T-helper 22 cell (primary cell): ENCODE data around the gene HTD2.

Experiments
- DNase-seq: peaks from one replicate; pipeline ENCODE4 v3.0.0-alpha.2; 2020; ENCODE audit warnings: low read depth

Gene HTD2

DNA sequence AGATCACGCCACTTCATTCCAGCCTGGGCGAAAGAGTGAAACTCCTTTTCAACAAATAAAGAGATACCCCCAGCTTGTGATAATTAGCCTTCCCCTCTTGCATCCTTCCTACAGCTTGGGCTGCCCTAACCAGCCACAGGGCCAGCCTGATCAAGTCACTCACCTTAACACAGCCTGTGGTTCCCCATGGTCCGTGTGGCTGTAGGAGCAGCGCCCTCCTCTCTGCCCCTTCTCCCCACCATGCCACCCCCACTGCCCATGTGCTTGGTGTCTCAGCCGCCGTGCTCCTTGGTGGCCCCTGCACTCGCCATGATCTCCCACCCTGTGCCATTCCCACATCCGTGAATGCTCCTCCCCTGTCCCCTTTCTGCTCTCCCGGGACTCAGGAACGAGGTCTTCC is 13.5 kb upstream of the HTD2 start:
- DNase-seq = no peak

DNA sequence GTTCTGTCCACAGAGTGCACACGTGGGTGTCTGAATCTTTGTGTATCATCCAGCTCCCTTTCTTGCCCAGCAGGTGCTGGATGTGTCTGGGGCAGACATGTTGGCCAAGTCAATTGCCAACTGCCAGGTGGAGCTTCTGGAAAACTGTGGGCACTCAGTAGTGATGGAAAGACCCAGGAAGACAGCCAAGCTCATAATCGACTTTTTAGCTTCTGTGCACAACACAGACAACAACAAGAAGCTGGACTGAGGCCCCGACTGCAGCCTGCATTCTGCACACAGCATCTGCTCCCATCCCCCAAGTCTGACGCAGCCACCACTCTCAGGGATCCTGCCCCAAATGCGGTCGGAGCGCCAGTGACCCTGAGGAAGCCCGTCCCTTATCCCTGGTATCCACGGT is 12.8 kb upstream of the HTD2 start:
- no peak for DNase-seq

DNA sequence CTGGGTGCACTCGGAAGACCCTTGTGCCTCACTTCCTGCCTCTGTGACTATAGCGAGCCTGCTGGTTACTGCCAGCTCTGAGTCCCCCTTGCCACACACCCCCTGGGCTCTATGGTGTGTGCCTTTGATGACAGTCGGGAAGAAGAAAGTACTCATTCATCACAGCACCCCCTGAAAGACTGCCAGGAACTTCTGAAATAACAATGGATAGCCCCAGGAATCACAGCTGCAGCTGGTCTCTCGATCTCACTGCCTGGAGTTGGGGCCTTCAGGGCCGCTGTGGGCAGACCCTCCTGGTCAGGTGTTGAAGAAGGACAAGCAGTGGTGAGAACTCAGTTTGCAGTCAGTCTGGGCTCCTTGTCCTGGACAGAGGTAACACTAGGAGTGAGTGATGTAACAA is 10.1 kb upstream of the HTD2 start:
- DNase-seq = no peak

DNA sequence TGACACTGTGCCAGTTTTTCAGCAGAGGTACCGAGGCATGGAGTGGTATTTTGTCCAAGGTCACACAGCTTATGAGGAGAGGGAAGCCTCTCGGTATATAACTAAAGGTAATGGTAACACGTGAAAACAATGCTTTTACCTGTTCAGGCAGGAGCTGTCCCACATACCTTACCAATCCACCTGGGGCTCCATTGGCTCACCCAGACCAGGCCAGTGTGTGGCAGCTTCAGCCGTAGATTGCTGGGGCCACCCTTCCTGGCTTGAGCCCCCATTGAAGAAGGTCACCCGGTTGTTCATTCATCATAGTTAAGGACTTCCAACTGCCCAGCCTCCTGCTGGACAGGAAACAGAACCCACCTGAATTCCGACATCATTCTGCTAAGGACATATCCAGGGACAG is 9.5 kb upstream of the HTD2 start:
- DNase-seq = no peak

DNA sequence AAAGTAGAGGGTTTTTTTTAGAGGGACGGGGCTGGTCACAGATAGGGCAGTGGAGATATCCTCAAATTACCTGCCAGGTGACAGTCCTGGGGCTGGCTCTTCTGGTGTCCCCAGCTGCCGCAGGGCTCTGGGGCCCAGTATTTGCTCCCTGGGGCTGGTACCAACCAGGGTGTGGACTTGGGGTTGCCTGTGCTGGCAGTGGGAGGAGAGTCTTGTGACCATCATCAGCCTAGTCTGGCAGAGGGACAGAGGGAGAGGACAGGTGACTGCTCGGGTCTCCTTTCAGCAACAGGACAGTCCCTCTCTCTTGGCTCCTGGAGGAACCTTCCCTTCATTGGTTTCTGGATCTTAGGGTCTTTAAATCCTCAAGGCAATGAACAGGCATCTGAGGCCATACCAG is 8.1 kb upstream of the HTD2 start:
- no peak for DNase-seq

DNA sequence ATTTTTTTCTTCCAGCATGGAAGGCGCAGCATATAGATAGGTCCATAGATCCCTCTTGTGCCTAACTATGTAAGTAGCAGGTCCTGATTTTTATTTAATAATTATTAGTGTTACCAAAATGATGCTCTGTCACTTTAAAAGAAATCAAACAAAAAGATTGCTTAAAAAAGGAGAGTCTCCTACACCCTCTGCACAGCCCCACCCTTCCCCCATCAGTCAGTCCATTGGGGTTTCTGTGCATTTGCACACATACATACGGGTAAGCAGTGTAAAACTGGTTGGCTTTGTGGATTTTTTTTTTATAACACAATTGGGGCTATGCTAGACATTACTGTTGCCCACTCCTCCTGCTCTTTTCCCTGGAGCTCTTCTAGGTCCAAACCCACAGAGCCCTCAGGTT is 7.2 kb upstream of the HTD2 start:
- no peak for DNase-seq

DNA sequence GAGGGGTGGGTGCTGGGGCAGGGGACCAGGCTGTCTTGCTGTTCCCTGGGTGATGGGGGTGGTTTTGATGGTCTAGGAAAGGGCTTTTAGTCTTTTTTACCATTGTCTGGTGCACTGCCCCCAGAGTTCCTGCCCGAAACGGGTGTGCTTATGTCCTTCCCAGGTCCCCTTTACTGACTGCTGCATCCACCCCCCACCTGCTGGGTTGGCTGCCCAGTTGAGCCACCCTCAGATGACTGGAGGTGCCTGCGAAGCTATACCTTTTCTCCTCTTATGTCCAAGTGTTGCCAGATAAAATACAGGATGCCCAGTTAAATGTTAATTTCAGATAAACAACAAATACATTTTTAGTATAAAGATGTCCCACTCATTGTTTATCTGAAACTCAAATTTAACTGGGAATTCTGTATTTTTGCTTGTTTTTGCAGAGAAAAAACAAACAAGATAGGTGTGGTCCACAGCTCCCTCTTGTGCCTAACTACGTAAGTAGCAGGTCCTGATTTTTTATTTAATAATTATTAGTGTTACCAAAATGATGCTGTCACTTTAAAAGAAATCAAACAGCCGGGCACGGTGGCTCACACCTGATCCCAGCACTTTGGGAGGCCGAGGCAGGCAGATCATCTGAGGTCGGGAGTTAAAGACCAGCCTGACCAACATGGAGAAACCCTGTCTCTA is 6.3 kb upstream of the HTD2 start:
- no peak for DNase-seq

DNA sequence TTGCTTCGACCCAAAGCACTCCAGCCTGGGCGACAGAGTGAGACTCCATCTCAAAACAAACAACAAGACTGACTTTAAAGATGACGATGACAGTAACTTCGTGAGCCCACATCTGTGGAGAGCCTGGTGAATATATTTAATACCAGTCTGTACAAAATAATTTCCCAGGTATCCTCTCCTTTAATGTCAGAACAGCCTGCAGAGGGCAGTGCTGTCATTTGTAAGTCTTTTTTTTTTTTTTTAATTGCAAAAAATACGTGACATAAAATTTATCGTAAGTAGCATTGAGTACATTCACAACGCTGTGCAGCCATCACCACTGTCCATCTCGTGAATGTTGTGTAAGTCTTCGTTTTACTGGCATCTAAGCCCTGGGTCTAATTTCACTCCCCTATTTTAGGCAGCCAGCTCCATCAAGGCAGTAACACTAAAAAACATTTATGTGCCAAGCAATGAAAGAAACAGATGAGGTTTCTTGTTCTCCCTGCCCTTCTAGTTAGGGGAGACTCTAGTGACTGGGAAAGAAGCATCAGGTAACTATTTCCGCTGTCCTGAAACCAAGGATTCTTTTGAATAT is 1.4 kb downstream of the HTD2 start:
- peak; percentile 24 for DNase-seq

DNA sequence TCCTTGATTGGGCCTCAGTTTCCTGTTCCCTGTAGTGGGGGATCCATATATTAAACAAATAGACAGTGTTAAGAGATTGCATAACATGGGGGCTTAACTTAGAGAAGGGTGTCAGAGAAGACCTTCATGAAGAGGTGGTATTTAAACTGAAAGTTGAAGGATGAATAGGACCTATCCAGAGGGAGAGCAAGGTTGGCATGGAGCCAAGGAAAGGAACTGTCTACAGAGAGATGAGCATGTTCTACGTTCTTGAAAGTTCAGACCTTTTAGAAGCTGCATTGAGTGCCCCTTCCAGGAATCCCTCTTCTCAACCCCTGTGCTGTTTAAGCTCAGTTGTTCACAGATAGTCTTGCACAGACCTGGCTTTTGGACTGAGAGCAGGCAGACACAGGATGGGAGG is 2.4 kb downstream of the HTD2 start:
- no peak for DNase-seq

DNA sequence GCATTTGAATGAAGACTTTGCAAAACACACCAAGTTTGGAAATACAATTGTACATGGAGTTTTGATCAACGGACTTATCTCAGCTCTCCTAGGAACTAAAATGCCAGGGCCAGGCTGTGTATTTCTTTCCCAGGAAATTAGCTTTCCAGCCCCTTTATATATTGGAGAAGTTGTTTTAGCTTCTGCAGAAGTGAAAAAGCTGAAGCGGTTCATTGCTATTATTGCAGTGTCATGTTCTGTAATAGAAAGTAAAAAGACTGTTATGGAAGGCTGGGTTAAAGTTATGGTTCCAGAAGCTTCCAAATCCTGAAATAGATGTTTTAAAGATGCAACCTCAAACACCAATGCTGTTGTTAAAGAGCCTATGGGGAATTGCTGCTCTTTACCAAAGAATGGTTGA is 11.5 kb downstream of the HTD2 start:
- DNase-seq = no peak

DNA sequence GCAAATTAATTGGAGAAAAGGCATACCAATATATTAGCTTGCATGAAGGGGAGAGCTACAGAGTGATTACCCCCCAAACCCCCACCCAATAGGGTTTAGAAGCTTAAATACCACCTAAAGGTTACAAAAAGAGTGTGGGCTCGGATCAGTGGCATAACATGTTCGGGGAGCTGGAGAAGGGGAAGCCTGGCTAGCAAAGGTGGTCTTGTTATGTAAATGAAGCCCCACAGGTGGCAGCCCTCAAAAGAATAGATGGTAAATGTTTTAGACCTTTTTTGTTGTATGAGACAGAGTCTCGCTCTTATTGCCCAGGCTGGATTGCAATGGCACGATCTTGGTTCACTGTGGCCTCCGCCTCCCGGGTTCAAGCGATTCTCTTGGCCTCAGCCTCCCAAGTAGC is 15.5 kb downstream of the HTD2 start:
- no peak for DNase-seq

DNA sequence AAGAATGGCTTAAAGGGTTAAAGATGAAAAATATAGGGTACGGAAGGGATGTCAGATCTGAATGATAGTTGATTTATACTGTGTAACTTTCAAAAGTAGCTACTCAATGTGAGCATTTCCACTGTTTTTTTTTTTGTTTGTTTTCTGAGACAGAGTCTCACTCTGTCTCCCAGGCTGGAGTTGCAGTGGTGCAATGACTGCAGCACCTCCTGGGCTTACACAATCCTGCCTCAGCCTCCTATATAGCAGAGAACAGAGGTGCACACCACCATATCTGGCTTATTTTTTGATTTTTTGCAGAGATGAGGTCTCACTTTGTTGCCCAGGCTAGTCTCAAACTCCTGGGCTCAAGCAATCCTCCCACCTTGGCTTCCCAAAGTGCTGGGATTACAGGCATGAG is 16.5 kb downstream of the HTD2 start:
- DNase-seq = no peak

DNA sequence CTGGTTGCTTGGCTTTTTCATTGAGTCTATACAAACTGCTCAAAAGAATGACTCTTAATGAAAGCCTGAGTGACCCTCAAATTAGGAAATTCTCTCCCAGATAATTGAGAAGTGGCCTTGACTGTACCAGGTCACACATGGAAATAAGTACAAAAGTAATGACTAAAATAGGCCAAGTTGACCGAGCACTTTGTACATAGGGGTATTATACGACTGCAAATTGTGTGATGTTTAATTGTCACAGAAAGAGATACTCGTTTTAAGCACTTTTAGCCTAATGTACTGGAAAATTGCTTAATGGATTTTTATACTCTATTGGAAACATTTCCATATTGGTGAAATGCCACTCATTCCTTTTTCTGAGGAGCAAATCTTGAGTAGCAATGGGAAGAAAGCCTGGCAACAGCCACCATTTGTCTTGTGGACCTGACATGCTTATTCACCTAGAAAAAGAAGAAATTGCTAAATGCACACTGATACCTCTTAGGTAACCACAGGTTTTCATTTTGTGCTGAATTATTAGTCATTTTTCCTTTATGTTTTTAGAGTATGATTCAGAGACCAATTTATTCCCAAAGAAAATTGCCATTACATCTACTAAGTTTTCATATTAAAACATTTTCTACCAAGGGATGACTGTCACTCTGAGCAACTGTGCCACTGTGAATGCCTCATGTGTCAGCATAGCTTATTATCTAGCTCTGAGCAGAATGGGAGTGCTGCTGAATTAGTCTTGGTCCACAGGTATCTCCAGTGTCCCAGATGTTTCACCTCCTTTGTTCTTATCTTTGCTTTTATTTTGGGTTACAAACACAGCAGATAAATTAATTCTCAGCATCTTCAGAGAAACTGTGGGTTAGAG is 17.4 kb downstream of the HTD2 start:
- DNase-seq = no peak

DNA sequence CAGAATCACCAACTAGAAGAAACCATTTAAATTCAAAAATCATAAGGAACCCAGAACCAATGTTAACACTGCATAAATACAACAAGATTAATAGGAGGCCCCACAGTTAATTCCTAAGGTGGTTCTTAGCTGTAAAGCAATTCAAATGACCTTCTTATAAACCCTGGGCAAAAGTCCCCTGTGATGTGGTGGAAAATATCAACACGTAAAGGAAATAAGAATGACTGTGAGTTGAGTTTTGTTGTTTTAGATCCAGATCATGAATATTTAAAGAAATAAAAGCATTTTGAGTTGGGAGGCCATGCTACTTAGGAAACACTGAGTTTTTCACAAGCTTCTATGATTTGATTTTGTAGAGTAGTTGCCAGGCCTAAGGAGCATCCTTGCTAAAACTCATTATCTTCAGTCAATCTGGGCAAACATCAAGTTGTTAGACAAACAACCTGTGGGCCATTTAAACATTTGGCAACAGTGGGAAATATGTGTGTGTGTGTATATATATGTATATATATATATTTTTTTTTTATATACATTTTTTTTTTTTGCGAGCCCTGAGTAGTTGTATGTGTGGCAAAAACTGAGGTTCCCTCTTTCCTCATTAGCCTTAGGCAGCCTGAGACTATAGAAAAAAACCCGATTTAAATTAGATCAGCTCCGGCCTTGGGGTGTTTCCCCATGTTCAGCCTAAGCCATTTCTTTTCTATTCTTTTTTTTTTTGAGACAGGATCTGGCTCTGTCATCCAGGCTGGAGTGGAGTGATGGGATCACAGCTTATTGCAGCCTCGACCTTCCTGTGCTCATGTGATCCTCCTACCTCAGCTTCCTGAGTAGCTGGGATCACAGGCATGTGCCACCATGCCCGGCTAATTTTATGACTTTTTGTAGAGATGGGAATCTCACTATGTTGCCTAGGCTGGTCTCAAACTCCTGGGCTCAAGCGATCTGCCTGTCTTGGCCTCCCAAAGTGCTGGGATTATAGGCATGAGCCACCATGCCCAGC is 18.4 kb downstream of the HTD2 start:
- DNase-seq = no peak

DNA sequence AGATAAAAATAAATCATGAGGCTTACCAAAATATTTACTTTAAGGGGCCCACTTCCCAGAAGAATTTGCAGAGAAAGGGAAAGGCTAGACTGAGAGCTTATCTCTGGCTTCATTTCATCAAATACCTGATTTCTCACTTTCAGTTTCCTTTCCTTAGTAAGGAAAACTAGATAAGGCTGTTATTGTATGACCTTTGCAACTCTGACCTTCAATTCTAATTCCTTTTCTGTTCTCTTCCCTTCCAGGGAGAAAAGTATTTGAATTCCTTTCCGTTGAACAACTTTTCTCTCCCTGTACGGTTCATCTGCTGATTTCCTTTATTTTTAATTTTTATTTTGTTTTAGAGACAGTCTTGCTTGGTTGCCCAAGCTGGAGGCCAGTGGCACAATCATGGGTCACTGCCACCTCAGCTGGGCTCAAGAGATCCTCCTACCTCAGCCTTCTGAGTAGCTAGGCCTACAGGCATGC is 19.2 kb downstream of the HTD2 start:
- DNase-seq = no peak

DNA sequence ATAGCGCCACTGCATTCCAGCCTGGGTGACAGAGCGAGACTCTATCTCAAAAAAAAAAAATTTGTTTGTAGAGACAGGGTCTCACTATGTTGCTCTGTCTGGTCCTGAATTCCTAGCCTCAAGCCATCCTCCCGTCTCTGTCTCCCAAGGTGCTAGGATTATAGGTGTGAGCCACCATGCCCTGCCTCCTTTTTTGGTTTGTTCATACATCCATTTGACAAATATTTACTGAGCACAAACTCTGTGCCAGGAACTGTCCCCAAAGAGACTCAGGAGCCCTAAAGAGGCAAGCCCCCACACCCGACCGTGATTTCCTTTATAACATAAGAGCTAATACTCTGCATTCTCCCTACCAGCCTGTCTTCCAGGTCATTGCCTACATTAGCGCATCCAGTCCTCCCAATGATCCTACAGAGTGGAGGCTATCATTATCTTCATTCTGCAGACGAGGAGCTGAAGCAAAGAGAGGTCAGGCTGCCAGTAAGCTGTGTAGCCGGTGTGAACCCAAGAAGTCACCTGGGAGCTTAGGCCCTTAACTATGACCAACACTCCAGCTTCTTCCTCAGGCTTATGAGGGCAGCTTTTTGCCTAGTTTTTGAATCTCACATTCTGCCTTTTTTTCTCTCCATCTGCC is 20.1 kb downstream of the HTD2 start:
- DNase-seq = no peak

DNA sequence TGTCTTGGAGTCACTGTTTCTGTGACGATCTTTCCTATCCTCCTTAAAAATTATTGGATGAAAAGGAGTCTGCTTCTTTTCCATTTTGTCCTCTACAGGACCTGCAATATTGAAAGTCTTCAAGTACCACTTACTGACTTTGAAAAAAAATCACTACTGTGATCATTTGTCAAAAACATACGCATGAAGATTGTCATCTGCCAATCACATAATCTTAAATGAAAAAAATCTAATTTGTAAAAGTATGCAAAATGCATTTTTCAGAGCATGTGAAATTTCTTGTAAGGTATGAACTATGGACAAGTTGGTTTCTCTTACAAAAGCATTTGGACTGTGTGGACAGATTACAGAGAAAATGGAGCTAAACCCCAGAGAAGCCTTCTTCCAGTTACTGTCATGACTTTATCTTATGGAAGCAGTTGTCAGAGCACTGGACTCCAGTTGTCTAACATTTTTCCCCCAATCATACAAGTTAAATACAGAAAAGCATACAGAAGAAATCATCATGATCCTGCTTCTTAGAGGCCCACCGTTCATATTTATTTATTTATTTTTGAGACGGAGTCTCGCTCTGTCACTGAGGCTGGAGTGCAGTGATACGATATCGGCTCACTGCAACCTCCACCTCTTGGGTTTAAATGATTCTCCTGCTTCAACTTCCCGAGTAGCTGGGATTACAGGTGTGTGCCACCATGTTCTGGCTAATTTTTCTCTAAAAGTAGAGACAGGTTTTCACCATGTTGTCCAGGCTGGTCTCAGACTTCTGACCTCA is 23.0 kb downstream of the HTD2 start:
- DNase-seq = no peak

DNA sequence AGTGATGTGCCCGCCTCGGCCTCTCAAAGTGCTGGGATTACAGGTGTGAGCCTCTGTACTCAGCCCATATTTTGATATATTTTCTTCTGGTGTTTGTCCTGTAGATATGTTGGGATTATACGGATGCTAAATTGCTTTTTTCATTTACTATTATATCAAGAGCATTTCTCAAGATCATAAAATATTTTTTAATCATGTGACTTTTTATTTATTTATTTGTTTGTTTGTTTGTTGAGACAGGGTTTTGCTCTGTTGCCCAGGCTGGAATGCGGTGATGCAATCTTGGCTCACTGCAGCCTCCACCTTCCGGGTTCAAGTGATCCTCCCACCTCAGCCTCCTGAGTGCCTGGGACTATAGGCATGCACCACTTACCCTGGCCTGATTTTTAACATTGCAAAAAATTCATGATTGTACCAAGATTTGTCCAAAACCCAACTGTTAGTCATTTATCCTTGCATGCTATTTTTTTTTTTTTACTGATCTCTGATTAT is 23.6 kb downstream of the HTD2 start:
- DNase-seq = no peak

DNA sequence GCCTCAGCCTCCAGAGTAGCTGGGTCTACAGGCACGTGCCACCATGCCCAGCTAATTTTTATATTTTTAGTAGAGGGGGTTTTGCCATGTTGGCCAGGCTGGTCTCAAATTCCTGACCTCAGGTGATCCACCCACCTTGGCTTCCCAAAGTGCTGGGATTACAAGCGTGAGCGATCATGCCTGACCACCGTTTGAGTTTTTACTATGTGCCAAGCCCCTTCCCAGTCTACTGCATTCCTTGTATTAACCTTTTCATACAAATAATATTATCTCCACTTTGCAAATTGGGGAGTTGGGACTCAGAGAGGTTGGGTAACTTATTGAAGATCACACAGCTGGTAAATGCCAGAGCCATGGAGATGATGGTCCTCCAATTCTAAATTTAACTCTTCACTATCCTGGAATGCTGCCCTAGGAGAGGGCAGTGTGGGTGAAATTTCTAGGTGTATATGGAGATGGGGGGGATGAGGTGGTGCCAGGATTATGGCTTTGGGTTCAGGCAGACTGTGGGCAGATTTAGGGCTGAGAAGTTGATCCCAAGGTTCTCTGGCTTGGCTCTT is 25.4 kb downstream of the HTD2 start:
- no peak for DNase-seq

DNA sequence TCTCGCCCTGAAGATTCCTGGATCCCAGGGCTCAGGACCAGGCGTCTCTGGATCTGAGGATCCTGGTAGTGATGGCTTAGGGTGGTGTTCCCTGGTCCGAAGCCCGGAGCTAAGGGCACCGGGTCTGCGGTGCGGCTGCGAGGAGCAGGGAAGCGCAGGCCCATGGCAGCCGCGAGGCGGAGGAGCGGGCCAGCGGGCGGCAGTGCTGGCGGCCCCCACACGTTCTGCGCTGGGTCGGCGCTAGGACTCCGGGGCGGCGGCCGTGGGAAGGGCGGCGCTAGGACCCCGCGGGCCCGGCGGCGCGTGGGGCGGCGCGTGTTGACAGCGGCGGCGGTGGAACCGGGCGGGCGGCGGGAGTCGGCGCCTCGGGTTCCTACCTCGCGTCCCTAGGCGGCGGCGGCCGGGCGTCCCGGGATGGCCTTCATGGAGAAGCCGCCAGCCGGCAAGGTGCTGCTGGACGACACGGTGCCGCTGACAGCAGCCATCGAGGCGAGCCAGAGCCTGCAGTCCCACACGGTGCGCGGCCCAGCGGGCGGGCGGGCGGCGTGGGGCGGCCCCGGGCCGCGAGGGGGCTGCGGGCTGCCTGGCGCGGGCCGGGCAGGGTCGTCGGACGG is 26.4 kb downstream of the HTD2 start, which contains the start of gene PXK:
PXK (plus strand) TSS at position 318 of the 614 bp plus-strand sequence; CDS start at position 415, 97 bp downstream.
- DNase-seq = peak; percentile 62
